C4-2B (cell line): ENCODE results near the gene FXR2.
A peak's percentile ranks its signal among the peaks of the same experiment; 100 is the strongest.

ENCODE experiments used
- H3K27ac ChIP-seq: fragments of 450-650 bp; 2 replicates; pipeline ENCODE4 v1.5.1; 2017
- ZFX ChIP-seq: fragments of 450-650 bp; IDR thresholded peaks from 2 replicates; pipeline ENCODE4 v1.6.1; 2017
- TF ChIP-seq, protein P1 (sequence below): fragments of 450-650 bp; conservative IDR thresholded peaks from 2 replicates; pipeline ENCODE4 v1.5.1; 2017; ENCODE audit warnings: mild to moderate bottlenecking

Gene FXR2

DNA sequence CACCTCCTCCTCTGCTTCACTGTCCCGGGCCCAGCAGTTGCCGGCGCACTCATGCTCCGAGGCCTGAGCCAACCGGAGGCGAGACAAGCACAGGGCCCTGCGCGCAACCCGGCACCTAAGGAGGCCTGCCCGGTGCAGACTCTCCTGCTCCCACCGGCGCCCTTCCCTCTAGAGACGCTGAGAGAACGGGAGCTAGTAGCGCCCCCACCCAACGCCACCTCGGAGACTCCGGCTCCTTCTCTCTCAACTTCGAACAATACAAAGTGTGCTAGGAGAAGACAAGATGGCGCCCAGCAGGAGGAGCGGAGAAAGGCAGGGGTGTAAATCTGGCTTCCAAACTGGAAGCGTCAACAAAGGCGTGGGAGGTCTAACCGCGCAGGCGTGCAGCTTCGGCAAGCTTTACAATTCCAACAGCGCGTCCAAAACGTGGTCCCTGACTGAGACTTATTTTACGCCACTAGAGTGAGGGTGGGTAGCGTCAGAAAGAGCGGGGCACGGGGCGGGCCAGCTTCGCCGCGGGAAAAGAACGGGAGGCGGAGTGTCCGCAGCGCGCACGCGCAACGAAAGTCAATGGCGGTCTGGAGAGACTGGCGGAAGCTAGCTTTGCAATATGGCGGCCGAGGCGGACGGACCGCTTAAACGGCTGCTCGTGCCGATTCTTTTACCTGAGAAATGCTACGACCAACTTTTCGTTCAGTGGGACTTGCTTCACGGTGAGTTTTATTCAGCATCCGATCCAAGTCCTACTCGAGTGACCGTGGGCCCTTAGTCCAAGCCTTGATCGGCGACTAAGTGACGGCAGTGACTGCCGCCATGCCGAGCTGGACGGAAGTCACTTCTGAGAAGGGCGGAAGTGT is 31.2 kb downstream of the FXR2 start, which contains the start of gene MPDU1:
Gene MPDU1, plus strand, starts transcription at position 600 of the 857 bp plus-strand sequence. Its CDS starts 11 bp downstream, at position 611.
- H3K27ac ChIP-seq, result peak within 1 kb of the TSS; percentile 100
- TF ChIP-seq, protein P1, sequence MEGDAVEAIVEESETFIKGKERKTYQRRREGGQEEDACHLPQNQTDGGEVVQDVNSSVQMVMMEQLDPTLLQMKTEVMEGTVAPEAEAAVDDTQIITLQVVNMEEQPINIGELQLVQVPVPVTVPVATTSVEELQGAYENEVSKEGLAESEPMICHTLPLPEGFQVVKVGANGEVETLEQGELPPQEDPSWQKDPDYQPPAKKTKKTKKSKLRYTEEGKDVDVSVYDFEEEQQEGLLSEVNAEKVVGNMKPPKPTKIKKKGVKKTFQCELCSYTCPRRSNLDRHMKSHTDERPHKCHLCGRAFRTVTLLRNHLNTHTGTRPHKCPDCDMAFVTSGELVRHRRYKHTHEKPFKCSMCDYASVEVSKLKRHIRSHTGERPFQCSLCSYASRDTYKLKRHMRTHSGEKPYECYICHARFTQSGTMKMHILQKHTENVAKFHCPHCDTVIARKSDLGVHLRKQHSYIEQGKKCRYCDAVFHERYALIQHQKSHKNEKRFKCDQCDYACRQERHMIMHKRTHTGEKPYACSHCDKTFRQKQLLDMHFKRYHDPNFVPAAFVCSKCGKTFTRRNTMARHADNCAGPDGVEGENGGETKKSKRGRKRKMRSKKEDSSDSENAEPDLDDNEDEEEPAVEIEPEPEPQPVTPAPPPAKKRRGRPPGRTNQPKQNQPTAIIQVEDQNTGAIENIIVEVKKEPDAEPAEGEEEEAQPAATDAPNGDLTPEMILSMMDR, result no peak
- TF ChIP-seq ZFX, result peak; percentile 92; the same call in 1 of the 2 replicates

DNA sequence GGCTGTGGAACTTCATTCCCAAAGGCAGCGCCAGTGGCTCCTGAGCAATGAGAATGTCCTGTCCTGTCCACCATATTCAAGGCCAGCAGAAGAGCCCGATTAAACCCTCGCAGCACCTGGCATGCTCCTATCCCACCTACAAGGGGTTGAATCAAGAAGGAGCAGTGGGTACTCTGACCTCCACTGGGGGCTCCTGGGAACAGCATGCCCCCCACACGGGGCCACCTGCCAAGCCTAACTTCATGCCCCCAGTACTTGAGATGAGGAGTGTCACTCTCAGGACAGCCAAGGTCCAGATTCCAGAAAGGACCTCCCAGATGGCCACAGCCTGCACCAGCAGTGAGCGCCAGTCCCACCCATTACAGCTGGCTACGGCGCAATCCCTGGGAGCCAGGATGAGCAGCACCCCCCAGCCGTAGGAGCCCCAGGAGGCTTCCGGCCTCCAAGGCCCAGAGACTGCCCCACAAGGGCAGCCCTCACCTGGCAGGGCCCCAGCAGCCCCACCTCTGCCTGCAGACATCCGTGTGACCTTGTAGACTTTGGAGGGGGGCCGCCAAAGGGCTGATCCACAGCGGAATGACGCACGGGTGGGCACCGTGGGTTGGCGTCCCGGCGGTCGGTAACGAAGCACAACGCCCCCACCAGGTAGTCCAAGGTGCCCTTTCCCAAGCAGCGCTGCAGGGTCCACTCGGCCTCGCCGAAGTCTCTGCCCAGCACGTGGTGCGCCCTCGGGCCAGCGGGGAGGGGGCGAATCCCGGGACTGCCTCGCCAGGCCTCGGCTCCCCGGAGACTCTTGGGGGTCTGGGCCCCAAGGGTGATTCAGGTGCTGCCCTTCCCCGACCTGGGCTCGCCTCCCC is 32.1 kb downstream of the FXR2 start:
- H3K27ac ChIP-seq, result peak overlapping the region; percentile 100
- TF ChIP-seq ZFX, result no peak
- TF ChIP-seq, protein P1, result no peak; the same call in 1 of the 2 replicates

DNA sequence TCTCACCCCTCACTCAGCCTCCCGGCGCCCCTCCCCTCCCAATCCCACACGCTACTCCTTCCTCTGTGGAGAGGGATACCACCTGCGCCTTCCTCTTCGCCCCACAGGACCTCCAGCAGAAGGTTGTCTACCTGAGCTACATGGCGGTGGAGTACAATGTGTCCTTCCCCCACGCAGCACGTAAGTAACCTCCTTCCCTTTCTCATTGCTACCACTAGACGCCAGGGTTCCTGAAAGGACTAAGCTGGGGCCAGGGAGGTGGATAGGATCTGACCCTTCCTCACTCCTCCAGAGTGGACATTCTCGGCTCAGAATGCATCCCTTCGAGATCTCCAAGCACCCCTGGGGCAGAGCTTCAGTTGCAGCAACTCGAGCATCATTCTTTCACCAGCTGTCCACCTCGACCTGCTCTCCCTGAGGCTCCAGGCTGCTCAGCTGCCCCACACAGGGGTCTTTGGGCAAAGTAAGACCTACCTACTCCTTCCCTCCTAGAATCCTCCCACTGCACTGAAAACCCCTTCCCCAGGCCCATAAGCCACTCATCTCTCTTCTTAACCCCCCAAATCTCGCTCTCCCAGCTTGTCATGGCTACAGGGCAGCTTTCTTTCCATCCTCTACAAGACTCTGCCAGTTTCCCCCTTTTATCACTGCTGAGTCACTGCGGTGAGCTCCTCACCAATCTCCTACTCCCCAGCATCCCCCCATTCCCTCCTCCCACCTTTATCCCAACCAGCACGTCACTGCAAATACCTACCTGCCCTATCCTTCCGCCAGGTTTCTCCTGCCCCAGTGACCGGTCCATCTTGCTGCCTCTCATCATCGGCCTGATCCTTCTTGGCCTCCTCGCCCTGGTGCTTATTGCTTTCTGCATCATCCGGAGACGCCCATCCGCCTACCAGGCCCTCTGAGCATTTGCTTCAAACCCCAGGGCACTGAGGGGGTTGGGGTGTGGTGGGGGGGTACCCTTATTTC is 33.8 kb downstream of the FXR2 start:
- TF ChIP-seq, protein P1, result no peak
- TF ChIP-seq ZFX, result no peak
- H3K27ac ChIP-seq, result peak overlapping the region; percentile 100

DNA sequence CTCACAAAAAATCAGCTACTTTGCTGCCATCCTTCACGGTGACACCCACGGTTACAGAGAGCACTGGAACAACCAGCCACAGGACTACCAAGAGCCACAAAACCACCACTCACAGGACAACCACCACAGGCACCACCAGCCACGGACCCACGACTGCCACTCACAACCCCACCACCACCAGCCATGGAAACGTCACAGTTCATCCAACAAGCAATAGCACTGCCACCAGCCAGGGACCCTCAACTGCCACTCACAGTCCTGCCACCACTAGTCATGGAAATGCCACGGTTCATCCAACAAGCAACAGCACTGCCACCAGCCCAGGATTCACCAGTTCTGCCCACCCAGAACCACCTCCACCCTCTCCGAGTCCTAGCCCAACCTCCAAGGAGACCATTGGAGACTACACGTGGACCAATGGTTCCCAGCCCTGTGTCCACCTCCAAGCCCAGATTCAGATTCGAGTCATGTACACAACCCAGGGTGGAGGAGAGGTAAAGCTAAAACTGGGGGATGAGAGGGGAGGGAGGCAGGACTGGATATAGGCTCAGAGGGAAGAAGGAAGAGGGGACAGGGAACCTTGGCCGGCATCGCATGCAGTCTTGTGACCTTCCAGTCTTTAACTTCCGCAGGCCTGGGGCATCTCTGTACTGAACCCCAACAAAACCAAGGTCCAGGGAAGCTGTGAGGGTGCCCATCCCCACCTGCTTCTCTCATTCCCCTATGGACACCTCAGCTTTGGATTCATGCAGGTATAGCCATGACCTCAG is 34.7 kb downstream of the FXR2 start:
- H3K27ac ChIP-seq, result peak overlapping the region; percentile 100
- TF ChIP-seq, protein P1, result no peak

DNA sequence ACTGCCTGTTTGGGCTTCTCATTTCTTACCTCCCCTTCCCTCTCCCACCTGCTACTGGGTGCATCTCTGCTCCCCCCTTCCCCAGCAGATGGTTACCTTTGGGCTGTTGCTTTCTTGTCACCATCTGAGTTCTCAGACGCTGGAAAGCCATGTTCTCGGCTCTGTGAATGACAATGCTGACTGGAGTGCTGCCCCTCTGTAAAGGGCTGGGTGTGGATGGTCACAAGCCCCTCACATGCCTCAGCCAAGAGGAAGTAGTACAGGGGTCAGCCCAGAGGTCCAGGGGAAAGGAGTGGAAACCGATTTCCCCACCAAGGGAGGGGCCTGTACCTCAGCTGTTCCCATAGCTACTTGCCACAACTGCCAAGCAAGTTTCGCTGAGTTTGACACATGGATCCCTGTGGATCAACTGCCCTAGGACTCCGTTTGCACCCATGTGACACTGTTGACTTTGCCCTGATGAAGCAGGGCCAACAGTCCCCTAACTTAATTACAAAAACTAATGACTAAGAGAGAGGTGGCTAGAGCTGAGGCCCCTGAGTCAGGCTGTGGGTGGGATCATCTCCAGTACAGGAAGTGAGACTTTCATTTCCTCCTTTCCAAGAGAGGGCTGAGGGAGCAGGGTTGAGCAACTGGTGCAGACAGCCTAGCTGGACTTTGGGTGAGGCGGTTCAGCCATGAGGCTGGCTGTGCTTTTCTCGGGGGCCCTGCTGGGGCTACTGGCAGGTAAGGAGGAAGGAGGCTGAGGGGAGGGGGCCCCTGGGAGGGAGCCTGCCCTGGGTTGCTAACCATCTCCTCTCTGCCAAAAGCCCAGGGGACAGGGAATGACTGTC is 35.5 kb downstream of the FXR2 start, which contains the start of gene CD68:
Gene CD68, plus strand, starts transcription at position 638 of the 833 bp plus-strand sequence. Its CDS starts 40 bp downstream, at position 678.
- peak within 1 kb of the TSS; percentile 100 for H3K27ac ChIP-seq
- TF ChIP-seq, protein P1, result no peak
- TF ChIP-seq ZFX, result no peak
